HG03139 (cell line): ENCODE data around the gene VPREB3.
A peak's percentile ranks its signal among the peaks of the same experiment; 100 is the strongest.

Experiments used
- ATAC-seq: cut with Tn5 transposase; IDR thresholded peaks from one replicate; pipeline ENCODE4 v1.9.1; 2021; ENCODE audit not compliant: unreplicated experiment

Gene VPREB3

GRCh38 chr22:23767673-23768548 is 13.7 kb upstream of the VPREB3 start, which contains the start of gene CHCHD10:
Gene CHCHD10, minus strand, starts transcription at chr22:23767972. Its CDS starts 98 bp downstream, at chr22:23767874.
- no peak for ATAC-seq

GRCh38 chr22:23767303-23767672 is 13.1 kb upstream of the VPREB3 start:
- ATAC-seq = no peak

- no peak for ATAC-seq
Measured at GRCh38 chr22:23764899-23765881, 11.0 kb upstream of the VPREB3 start.

GRCh38 chr22:23763954-23764353 is 9.7 kb upstream of the VPREB3 start:
- ATAC-seq = no peak

- no peak for ATAC-seq
Measured at GRCh38 chr22:23763579-23763945, 9.3 kb upstream of the VPREB3 start.

- ATAC-seq = no peak
Measured at GRCh38 chr22:23762842-23763578, 8.8 kb upstream of the VPREB3 start, which contains the start of gene C22orf15. Gene C22orf15, plus strand, starts transcription at chr22:23762990. Its CDS starts 317 bp downstream, at chr22:23763307.

GRCh38 chr22:23760056-23760455 is 5.8 kb upstream of the VPREB3 start:
- no peak for ATAC-seq

- ATAC-seq = no peak
Measured at GRCh38 chr22:23759566-23759965, 5.3 kb upstream of the VPREB3 start.

- ATAC-seq = no peak
Measured at GRCh38 chr22:23756891-23757290, 2.7 kb upstream of the VPREB3 start.

GRCh38 chr22:23755711-23756110 is 1.5 kb upstream of the VPREB3 start:
- no peak for ATAC-seq

GRCh38 chr22:23754980-23755636 is 883 bp upstream of the VPREB3 start:
- ATAC-seq = no peak

GRCh38 chr22:23753385-23753784 is 840 bp downstream of the VPREB3 start:
- no peak for ATAC-seq

- no peak for ATAC-seq
Measured at GRCh38 chr22:23752750-23753149, 1.5 kb downstream of the VPREB3 start.

- no peak for ATAC-seq
Measured at GRCh38 chr22:23752090-23752691, 2.0 kb downstream of the VPREB3 start.

GRCh38 chr22:23751441-23751996 is 2.7 kb downstream of the VPREB3 start:
- ATAC-seq = no peak

- peak; percentile 57 for ATAC-seq
Measured at GRCh38 chr22:23750714-23751440, 3.3 kb downstream of the VPREB3 start, which contains the start of gene ZNF70. Gene ZNF70, minus strand, starts transcription at chr22:23751112. Its CDS starts 5,972 bp downstream, at chr22:23745140.

- no peak for ATAC-seq
Measured at GRCh38 chr22:23750367-23750713, 3.9 kb downstream of the VPREB3 start.

GRCh38 chr22:23749841-23750301 is 4.4 kb downstream of the VPREB3 start:
- no peak for ATAC-seq

- no peak for ATAC-seq
Measured at GRCh38 chr22:23745791-23746190, 8.4 kb downstream of the VPREB3 start.
